NCI-H82 (cell line): ENCODE measurements around the gene PDE9A.
"Not testable (repeated sequence)": the region's sequence is repeated elsewhere in the genome, so short reads cannot be mapped to it uniquely, and the experiment has no call there.

ENCODE experiments used
- DNase-seq: peaks from one replicate; lab custom pipeline; 2025; lab: John Stamatoyannopoulos, UW

Gene PDE9A

DNA sequence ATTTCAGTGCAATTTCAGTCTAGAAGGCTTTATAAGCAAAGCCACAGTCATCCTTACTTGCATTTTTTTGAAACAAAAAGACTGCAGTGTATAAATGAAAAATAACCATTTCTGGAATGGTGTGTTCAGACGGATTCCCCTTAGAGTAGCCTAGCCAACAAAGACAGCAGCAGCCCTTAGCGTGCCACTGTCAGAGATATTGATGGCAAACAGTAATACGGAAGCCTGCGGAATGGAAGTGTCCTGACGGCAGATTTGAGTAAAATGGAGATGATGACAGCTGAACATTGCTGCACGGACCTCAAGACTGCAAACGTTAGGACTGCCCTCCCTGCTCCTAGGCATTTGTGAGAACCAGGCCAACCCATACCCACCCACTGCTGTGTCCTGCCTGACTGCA is 54.7 kb downstream of the PDE9A start:
- DNase-seq = no peak

DNA sequence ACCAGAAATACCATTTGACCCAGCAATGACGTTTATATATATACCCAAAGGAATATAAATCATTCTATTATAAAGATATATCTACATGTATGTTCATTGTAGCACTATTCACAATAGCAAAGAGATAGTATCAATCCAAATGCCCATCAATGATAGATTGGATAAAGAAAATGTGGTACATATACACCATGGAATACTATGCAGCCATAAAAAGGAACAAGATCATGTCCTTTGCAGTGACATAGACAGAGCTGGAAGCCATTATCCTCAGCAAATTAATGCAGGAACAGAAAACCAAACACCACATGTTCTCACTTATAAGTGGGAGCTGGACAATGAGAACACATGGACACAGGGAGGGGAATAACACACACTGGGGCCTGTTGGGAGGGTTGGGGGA is 55.5 kb downstream of the PDE9A start:
- DNase-seq = not testable (repeated sequence)

DNA sequence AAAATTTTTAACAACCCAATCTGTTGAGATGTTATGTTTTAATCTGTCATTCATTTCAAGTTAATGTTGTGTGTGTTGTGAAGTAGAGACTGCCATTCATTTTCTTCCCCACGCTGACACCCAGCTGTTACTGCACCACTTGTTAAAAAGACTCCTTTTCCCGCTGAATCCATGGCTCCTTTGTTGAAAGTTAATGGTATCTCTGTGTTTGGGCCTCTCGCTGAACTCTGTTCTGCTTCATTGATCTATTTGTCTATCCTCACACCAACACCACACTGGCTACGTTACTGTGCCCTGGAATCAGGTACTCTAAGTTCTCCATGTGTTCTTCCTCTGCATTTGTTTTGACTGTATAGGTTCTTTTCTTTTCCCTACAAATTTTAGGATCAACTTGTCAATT is 58.2 kb downstream of the PDE9A start:
- DNase-seq = no peak

DNA sequence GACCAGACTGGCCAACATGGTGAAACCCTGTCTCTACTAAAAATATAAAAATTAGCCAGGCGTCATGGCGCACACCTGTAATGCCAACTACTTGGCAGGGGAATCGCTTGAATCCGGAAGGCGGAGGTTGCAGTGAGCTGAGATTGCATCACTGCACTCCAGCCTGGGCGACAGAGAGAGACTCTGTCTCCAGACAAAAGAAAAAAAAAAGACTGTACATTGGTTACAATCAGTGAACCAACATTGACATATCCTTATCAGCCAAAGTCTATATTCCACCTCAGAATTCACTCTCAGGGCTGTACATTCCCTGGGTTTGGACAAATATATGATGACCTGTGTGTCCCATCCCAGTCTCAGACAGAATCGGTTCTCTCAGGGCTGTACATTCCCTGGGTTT is 62.0 kb downstream of the PDE9A start:
- not testable (repeated sequence) for DNase-seq

DNA sequence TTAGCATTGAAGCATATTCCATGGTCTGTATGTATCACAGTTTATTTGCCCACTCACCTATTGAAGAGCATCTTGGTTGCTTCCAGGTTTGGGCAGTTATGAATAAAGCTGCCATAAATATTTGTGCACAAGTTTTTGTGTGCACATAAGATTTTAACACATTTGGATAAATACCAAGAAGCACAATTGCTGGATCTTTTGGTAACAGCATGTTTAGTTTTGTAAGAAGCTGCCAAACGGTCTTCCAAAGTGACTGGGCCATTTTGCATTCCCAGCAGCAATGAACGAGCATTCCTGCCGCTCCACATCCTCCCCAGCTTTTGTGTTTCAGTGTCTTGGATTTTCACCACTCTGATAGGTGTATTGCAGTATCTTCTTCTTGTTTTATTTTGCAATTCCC is 62.7 kb downstream of the PDE9A start:
- DNase-seq = no peak

DNA sequence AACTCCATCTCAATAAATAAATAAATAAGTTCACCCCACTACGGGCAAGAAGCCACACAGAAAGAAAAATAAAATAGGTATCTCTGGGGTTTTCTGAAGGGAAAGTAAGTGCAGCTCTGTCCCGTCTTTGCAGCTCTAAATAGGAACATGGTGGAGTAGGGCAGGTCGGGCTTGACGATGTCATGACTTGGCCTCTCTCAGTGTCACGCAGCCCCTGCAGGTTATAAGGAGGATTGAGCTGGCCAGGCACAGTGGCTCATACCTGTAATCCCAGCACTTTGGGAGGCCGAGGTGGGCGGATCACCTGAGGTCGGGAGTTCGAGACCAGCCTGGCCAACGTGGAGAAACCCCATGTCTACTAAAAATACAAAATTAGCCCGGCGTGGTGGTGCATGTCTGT is 67.1 kb downstream of the PDE9A start:
- not testable (repeated sequence) for DNase-seq

DNA sequence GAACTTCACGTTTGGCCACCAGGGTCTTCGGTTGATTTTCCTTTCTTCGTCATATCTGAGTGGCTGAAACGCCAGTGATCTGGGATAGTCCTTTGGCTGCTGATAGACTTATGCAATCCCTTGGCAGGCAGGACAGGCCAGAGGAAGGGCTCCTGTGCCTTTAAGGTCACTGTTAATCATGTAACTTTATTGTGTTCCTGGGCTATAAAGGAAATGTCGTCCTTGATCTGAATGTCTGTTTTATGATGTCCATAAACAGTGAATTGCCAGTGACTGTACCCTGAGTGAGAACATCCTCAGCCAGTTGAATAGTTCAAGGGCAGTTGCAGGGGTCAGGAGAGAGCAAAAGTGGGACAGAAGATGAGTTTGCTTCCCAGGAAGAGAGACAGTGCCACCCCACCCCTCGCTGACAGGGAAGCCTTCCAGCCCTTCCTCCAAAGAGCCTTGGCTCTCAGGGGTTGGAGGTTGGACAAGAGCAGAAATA is 68.0 kb downstream of the PDE9A start:
- DNase-seq = no peak

DNA sequence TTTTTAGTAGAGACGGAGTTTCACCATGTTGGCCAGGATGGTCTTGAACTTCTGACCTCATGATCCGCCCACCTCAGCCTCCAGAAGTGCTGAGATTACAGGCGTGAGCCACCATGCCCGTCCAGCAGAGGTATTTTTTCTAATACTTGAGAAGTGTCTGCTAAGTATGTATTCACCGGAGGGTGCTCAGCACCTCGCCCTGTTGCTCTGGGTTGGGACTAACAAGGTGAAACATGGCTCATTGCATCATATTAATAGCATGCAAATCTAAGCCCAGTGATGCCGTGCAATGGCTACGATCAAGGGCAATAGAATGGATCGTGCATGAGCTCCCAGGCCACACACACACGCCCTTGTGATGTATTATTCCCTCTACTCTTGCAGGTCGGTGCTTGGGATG is 68.7 kb downstream of the PDE9A start:
- DNase-seq = no peak

DNA sequence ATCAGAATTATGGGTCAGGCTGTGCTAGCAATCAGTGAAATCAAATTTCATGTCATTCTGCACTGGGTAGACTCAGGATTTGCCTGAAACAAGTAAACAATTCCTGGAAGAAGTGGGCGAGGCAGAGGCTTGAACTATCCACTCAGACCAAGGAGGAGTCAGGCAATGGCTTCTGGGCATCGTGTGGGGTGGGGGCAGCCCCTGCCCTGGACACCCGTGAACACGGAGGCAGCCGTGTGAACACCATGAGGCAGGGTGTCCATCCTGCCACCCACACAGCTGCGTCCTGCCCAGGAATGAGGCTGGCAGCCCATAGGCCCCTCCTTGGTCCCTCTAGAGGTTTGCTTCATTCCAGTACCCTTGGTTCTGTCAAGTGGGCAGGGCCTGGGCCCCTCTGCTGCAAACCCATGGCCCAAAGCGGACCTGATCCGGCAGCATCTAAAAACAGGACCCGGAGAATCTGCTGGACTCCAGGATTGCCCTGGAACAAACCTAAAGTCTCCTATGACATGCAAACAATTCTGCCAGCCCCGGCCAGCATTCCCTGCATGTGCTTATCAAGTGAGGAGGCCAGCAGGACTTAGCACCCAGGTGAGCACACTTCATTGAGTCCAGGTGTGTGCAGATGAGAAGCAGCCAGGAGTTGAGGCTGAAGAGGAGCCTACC is 69.5 kb downstream of the PDE9A start:
- DNase-seq = no peak

DNA sequence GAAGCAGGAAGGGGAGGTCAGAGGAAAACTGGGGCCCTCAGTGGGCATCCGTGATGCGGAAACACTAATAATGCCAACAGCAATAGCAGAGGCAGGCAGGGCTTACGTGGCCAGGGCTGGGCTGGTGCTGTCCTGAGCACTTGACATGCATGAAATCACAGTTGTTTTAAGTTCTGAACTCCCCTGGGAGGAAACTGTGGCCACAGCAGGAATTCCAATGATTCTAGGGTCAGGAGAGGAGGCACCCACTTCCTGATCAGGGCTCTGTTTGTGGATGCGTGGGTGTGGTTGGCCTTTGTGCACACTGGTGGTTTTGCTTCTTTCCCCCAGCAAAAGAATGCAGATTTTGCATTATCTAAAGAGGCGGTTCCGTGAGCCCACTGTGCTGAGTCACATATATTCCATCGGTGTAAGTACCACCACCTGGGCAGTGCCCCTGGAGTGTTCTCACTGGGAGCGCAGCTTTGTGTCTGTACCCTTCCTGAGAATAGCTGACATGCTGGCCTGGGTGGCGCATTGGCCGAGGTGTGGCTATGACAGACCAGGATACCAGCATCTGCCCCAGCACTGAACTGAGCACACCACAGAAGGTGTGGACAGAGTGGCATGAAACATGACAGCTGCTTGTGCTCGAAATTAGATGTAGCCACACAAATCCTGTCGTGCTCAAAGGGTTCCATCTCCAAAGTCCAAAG is 71.0 kb downstream of the PDE9A start:
- DNase-seq = no peak

DNA sequence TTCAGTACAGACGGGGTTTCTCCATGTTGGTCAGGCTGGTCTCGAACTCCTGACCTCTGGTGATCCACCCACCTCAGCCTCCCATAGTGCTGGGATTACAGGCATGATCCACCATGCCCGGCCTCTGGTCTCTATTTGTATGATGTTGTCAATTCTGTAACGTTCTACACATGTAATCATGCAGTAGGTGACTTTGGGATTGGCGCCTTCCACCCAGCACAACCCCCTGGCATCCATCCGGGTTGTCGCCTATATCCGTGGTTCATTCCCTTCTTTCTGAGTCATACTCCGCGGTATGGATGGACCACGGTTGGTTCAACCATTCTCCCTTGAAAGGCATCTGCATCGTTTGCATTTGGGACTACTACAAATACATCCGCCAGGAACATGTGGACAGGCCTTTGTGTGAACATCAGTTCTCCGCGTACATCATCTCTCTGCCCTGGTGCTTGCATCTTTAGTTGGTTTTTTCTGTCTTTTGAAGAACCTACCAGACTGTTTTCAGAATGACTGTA is 72.1 kb downstream of the PDE9A start:
- DNase-seq = no peak

DNA sequence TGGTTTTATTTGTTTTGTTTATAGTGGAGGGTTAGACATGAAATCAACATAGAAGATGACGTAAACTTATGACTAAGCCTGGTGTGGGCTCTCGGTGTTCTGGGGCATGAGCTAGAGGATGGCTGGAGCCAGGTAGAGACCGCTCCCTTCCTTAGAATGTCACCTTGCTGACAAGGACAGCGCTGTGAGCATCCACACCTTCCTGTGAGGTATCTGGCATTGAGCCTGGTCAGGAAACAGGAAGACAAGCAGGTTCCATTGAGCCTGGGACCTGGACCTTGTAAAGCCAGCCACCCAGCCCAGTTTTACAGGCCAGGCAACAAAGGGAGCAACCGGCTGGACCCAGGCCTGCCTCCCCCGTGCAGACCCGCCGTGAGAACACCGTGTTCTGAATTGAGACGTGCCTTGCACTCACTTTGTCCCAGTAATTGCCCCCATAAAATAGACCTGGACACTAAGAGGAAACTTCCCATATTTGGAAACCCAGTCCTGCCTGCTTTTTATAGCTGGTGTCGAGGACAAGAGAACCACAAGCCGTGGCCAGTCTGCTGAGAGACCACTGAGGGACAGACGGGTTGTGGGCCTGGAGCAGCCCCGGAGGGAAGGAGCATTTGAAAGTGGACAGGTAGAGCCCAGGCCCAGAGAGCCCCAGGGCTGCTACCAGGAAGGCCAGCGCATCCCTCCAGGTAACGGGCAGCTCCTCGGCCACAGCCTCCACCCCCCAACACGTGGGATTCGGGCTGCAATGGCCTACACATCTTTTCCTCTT is 78.0 kb downstream of the PDE9A start:
- DNase-seq = no peak

DNA sequence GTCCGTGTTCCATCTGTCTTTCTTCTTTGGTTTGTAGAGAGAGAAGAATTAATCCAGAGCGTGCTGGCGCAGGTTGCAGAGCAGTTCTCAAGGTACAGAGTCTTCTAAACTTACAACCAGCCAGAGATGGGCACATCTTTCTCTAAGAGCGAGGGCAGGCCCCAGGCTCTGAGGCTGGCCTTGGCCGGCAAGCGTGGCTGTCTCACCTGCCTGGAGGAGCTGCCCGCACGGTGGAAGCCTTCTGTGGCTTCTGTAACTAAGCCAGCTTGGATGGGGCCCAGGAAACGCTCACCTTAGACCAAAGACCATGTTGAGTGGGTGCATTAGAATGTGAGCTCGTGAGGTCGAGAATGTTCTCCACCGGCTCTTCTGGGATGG is 78.6 kb downstream of the PDE9A start:
- DNase-seq = no peak

DNA sequence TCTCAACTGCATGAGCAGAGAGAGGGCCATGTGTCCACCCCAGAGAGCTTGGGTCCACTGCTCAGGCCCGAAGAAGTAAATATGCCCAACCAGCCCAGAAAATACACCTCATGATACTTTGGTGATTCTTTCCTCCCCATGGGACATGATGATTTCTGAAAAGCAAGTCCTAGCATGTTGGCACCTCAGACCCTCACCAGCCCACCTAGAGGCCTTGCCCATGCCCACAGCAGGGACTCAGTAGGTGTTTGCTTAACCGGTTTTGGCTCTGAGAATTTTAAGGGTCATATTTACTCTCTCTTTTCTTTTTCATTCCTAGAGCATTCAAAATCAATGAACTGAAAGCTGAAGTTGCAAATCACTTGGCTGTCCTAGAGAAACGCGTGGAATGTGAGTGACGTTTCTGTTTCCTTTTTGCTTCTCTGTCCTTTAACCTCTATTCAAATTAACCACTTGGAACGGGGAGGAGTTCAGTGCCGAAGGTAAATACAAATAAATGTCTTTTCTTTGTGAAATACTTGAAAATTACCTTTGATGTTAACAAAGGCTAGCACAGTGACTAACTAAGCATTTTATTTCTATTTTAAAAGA is 79.7 kb downstream of the PDE9A start:
- DNase-seq = no peak

DNA sequence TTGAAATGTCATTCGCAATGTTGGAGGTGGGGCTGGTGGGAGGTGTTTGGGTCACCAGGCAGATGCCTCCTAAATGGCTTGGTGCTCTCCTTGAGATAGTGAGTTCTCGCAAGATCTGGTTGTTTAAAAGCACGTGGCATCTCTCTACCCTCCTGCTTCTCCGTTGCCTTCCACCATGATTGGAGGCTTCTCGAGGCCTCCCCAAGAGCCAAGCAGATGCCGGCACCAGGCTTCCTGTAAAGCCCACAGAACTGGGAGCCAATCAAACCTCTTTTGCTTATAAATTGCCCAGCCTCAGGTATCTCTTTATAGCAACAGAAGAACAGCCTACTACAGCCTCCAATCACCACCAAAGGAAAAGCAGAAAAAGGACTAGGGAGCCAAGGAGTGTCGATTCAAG is 80.5 kb downstream of the PDE9A start:
- DNase-seq = no peak

DNA sequence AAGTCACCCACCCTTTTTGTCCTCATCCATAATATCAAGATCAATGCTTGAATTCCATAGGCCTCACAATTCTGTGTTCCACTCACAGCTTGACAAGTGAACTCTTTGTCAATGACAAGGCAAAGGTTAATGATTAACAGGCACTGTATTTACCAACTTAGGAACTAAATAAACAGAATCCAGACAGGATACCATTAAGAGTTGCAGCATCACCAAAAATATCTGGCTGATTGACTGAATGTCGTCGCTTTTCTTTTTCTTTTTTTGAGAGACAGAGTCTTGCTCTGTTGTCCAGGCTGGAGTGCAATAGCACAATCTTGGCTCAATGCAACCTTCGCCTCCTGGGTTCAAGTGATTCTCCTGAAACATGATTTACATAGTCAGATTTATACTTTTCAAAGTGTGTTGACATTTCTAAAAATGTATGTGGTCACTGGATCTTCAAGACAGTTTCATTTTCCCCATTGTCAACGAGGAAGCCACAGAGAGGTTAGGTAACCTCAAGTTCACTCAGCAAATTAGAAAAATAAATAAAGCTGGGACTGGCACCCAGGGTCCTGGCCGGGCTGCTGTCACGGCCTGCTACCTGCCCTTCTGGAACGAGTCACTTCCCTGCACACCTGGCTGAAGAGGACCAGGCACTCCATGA is 81.0 kb downstream of the PDE9A start:
- no peak for DNase-seq

DNA sequence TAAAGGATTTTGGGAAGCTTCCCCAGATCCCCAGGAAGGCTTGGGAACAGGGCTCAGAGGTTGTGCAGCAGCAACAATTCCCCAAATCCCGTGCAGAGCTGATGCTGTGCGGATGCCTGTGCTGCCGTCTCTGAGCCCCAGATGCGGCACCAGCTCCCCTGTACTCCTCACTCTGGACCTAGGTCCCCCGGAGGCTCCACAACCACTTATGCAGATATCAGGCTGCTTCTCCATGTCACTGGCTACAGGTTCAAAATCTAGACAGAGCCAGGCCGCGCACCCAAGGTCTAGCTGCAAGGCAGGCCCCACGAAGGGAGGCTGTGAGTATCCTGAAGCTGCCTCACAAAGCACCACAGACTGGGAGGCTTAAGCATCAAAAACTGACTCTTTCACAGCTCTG is 81.6 kb downstream of the PDE9A start:
- DNase-seq = no peak

DNA sequence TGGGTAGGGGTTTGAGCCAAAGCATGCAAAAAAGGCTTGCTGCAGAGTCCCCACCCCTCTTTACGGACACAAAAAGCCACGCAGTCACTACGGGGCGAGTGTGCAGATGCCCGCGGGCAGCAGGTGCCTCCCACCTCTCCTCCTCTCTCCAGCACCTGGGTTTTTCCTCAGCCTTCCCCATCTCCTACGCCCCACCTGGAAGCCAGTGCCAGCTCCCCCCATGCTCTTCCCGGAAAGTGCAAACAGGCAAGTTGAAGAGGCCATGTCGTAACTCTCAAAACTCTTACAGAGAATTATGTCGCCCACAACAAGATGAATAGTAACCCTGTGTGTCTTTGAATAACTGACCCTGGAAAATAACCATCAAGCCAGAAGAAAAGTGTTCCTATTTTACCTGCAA is 82.5 kb downstream of the PDE9A start:
- no peak for DNase-seq

DNA sequence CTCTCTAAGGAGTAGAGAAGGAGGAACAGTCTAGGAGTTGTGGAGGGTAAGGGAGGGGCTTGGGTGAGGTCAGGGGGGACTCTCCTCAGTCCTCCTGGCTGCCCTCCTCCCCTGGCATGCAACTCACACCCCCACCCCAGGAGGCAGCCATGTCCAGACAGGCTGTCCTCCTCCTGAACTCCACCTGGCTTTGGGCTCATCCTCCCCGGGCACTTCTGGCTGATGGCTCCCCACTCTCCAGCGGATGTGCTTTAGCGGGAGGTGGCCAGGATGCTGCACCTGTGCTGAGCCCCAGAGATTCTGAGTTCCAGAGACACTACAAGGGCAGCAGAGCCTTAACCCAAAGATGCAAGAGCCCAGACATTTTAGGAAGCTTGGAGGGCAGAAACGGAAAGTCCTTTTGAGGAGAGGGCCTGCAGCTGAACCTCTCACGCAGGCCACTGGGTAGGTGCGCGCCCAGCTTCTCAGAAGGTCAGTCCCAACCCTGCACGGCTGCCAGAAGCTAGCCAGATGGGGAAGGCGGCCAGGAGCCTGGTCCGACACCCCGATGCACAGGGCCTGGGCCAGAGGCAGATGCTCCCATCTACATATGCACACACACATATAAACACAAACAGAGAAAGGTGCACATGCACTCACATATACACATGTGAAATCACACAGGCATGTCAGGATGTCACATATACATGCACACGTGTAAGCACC is 83.4 kb downstream of the PDE9A start:
- no peak for DNase-seq

DNA sequence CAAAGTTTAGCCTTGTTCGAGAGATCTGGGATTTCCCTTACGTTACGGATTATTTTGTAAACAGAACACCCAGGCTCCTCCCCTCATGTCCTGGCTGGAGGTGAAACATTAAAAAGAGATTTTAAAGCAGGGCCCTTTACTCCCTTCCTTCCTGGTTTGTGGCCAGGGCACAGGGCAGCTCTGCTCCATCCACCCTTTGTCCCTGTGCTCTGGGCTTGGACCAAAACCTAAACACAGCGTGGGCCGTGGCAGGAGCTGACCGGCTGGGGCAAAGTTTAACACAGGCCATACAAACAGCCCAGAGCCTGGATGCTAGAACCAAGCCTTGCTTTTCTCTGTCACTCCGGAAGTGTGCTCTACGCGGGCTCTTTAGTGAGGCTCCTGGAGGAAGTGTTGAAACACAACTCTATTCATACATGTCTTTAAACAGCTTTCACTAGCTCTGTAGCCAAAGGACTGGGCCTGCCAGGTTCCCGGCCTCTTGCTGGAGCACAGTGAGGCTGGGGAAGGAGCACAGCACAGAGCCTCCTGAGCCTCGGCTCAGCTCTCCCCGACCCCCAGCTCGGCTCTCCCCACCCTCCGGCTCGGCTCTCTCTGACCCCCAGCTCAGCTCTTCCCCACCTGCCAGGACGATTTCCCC is 84.7 kb downstream of the PDE9A start:
- DNase-seq = no peak
